ENCODE data around the gene MDGA2. TPM values are rescaled to one million over a fixed set of nuclear protein-coding genes. Genes with fewer than 3 reads are reported as not detected.

MDGA2 gene
- total RNA-seq, 2 experiments from 2014 or later, result not detected

DNA sequence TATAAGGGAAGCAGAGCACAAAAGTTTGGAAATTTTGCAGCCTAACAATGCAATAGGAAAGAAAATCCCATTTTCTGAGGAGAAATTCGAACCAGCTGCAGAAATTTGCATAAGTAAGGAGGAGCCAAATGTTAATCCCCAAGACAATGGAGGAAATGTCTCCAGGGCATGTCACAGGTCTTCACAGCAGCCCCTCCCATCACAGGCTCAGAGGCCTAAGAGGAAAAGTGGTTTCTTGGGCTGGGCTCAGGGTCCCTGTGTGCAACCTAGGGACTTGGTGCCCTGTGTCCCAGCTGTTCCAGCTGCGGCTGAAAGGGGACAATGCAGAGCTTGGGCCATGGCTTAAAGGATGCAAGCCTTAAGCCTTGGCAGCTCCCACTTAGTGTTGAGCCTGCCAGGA, 190.0 kb downstream of the MDGA2 start:
- no peak overlapping the region for H3K27ac Mint-ChIP-seq
- no peaks in the 10 kb centered on the region for H3K4me1 Mint-ChIP-seq
- no peaks in the 10 kb centered on the region for H3K27me3 Mint-ChIP-seq
- H3K9me3 Mint-ChIP-seq, result no peaks in the 10 kb centered on the region
- no peak for DNase-seq
- H3K36me3 Mint-ChIP-seq, result no peaks in the 10 kb centered on the region
- no peak overlapping the region for H3K4me3 Mint-ChIP-seq

DNA sequence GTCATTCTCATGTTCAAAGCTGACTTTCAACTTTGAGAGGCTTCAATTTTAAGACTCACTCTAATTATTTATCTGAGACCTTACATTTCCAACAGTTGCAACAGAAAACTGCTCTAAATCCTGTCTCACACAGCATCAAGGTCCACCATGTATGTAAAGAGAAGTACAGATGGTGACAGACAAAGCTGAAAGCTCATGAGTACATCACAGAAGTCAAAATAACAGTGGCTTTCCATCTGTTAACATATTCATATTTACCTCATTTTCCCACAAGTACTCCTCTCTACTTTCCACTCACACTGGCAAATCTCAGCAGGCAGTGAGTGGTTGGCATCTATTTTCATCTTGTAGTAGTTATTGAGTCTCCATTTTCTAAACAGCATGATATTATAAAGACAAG, 192.0 kb downstream of the MDGA2 start:
- Mint-ChIP-seq H3K4me1 (no peaks in the 10 kb centered on the region), H3K36me3 (no peaks in the 10 kb centered on the region), H3K4me3 (no peak overlapping the region), H3K27me3 (no peaks in the 10 kb centered on the region), H3K9me3 (no peaks in the 10 kb centered on the region), H3K27ac (no peak overlapping the region)
- DNase-seq, result no peak

DNA sequence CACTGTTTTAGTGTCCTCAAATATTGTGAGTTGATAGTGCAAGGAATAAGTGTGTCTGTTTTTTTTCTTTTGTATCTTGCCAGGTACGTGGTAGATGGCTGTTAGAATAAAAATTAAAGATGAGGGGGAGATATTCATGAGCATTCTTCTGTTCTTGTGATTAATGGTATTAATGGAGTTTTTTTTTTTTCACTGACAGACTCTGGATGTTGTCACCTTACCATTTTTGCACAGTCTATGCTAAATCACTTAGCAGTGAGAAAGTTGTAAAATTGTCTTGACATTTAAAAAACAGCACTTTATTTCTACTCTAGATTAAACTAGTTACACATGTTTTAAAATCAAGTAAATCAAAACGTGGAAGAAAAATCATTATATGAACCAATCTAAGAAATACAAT, 204.3 kb downstream of the MDGA2 start:
- Mint-ChIP-seq H3K4me1 (no peaks in the 10 kb centered on the region), H3K9me3 (peaks cover 11% of the 10 kb centered on the region), H3K27me3 (no peaks in the 10 kb centered on the region), H3K27ac (no peak overlapping the region), H3K4me3 (no peak overlapping the region), H3K36me3 (no peaks in the 10 kb centered on the region)
- no peak for DNase-seq

DNA sequence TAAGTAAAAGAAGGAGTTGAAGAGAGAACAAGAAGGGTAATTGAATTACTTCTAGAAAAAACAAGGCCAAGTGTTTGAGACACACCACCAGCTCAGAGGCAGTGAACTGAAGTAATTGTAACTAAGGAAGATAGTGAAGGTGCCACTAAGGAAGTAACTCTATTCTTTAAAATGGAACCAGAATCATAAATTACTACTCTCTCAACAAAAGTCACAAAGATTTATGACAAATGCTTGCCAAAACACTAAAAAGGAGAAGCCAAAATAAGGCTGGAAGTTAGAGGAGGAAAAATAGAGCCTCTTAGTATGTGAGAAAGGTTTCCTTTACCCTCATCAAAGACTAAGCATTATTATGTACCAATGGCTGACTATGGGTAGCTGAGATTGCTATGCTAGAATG, 208.5 kb downstream of the MDGA2 start:
- Mint-ChIP-seq H3K36me3 (no peaks in the 10 kb centered on the region), H3K27ac (no peak overlapping the region), H3K9me3 (peaks cover 6% of the 10 kb centered on the region), H3K27me3 (no peaks in the 10 kb centered on the region), H3K4me3 (no peak overlapping the region), H3K4me1 (no peaks in the 10 kb centered on the region)
- DNase-seq, result no peak

DNA sequence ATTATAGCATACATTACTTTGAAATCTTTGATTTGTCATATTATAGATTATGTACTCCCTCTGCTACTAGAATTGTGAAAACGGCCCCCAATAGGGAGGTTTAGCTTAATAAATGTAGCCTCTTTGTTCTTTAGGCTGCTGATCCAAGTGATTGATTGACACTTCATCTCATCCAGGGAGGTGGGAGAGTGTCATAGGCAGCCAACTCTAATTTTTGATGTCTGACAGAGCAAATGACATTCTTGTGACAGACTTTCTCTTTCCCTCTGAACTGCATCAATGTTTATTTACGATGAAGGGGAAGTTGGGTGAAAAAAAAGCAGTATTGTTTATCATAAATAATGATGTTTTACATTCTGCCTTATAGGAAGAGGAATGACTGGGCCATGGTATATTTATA, 221.4 kb downstream of the MDGA2 start:
- no peaks in the 10 kb centered on the region for H3K27me3 Mint-ChIP-seq
- no peak overlapping the region for H3K27ac Mint-ChIP-seq
- H3K36me3 Mint-ChIP-seq, result no peaks in the 10 kb centered on the region
- H3K4me3 Mint-ChIP-seq, result no peak overlapping the region
- H3K4me1 Mint-ChIP-seq, result no peaks in the 10 kb centered on the region
- no peaks in the 10 kb centered on the region for H3K9me3 Mint-ChIP-seq
- no peak for DNase-seq

DNA sequence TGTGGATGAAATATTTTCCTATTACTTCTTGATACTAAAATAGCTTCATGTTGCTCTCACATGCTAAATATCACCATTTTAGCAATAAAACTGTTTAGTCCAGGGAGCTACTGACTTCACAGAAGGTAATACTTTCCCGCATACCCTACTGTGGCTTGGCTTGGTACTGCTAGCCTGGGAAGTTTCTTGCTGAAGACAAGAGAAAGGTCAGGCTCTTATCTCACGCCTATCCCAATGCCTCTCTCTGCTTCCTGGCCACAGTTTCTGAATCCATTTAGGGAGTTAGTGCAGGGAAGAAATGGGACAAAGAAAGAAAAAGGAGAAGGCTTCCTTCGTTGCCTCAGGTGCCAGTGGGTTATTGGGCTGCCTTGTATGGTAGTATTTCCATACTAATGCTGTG, 228.3 kb downstream of the MDGA2 start:
- no peaks in the 10 kb centered on the region for H3K27me3 Mint-ChIP-seq
- DNase-seq, result no peak
- H3K36me3 Mint-ChIP-seq, result no peaks in the 10 kb centered on the region
- H3K27ac Mint-ChIP-seq, result no peak overlapping the region
- no peak overlapping the region for H3K4me3 Mint-ChIP-seq
- no peaks in the 10 kb centered on the region for H3K4me1 Mint-ChIP-seq
- H3K9me3 Mint-ChIP-seq, result no peaks in the 10 kb centered on the region

DNA sequence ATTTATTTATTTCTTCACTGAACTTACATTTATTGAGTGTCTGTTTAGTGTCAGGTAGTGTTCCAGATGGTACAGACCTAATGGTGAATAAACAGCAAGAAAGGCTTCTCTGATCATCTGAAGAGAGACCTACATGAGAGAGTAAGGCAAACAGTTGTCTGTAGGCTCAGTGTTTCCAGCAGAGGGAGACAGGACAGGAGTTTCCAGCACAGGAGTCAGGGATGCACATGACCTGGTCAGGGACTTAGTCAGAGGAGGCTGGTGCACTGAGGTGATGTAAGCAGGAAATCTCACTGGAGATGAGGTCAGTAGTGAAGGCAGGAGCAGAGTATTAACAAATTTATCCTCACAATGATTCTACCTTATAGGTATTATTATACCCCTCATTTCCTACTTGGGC, 233.2 kb downstream of the MDGA2 start:
- Mint-ChIP-seq H3K27me3 (no peaks in the 10 kb centered on the region), H3K9me3 (no peaks in the 10 kb centered on the region), H3K36me3 (no peaks in the 10 kb centered on the region), H3K4me3 (no peak overlapping the region), H3K4me1 (no peaks in the 10 kb centered on the region), H3K27ac (no peak overlapping the region)
- no peak for DNase-seq

DNA sequence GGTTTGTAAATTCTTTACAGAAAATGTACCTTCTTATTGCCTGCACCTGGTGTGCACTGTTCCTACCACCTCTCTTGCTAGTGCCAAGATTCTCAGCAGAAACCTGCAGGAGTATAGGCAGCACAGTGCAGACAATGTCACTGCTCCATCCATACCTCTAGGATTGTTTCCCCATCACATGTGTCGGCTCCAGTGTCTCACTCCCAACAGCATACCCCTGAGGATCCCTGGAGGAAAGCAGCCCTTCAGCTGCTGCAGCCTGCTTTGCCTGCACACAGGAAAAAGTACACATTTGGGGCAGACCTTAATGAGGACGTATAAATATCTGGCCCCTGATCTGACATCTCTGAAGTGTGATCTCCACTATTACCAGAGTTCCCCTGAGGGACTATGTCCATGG, 235.5 kb downstream of the MDGA2 start:
- no peak overlapping the region for H3K4me3 Mint-ChIP-seq
- no peak for DNase-seq
- no peaks in the 10 kb centered on the region for H3K27me3 Mint-ChIP-seq
- H3K9me3 Mint-ChIP-seq, result no peaks in the 10 kb centered on the region
- H3K4me1 Mint-ChIP-seq, result no peaks in the 10 kb centered on the region
- no peaks in the 10 kb centered on the region for H3K36me3 Mint-ChIP-seq
- H3K27ac Mint-ChIP-seq, result no peak overlapping the region

DNA sequence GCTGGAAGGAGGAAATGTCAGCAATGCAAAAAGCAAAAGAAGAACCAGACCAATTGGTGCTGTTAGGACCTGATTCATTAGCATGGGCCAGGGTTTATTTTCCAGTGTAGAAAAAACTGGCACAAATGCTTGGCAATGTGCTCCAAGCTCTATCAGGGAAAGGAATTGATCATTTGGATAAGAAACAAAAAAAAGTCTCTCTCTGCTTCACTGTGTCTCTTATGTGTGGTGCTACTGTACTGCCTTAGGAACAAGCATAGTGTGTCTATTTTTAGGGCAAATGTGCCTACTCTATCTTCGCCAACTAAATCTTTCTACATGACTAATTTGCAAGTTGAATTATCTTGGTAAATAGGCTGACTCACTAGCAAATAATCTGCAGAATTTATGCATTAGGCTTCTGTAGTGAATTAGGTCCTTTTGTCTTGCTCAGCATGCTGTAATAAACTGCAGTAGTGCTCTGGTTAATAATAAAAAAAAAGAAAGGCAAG, 236.7 kb downstream of the MDGA2 start:
- DNase-seq, result no peak
- Mint-ChIP-seq H3K27me3 (no peaks in the 10 kb centered on the region), H3K36me3 (no peaks in the 10 kb centered on the region), H3K4me3 (no peak overlapping the region), H3K9me3 (no peaks in the 10 kb centered on the region), H3K27ac (no peak overlapping the region), H3K4me1 (no peaks in the 10 kb centered on the region)

DNA sequence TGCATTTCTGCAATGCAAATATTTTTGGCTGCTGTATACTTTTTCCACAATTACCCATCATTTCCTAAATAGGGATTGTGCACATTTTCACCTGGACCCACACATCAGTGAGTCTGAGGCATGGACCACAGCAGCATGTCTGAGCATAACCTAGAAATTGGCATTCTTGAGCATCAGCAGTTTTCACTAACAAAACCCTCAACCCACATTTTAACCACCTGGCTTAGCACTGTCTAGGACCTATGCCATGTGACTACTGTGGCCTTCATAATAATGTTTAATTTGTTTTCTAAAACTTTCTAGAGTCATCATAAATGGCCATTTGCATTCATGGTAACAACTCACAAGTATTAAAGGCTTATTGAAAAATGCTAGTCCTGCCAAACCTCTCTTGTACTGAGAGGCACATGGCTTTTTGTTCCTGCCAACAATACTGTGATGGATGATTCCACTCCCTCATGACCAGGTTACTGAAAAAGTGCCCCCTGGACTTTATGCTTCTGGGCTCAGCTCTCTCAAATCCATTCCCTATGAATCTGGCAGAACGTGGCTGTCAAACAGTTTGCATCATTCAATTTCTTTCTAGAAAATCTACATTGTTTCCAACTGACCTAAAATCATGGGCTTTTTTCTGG, 240.0 kb downstream of the MDGA2 start:
- no peaks in the 10 kb centered on the region for H3K27me3 Mint-ChIP-seq

DNA sequence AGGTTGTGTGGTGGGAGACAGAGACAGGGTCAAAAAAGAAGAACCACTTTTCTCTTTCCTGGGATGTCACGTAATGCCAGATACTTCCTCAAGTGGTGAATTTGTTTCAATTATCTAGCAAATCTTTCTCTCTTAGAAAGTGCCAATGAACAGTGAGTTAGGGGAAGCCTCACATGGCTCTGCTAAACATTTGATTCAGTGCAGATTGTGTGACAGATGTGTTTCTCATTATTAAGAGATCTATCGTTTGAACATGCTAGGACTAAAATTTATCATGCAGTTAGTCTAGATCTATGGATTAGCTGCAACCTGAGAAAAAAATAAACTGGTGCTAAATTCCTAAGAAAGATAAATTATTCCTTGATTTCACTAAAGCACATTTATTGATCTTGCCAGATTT, 247.8 kb downstream of the MDGA2 start:
- H3K27ac Mint-ChIP-seq, result no peak overlapping the region
- H3K4me1 Mint-ChIP-seq, result no peaks in the 10 kb centered on the region
- H3K36me3 Mint-ChIP-seq, result no peaks in the 10 kb centered on the region
- no peaks in the 10 kb centered on the region for H3K27me3 Mint-ChIP-seq
- no peak overlapping the region for H3K4me3 Mint-ChIP-seq
- DNase-seq, result no peak
- peaks cover 3% of the 10 kb centered on the region for H3K9me3 Mint-ChIP-seq

More for the DNA sequence above, 240.0 kb downstream of the MDGA2 start:
- no peak for DNase-seq
- Mint-ChIP-seq H3K9me3 (peaks cover 2% of the 10 kb centered on the region), H3K36me3 (no peaks in the 10 kb centered on the region), H3K4me1 (no peaks in the 10 kb centered on the region), H3K4me3 (no peak overlapping the region), H3K27ac (no peak overlapping the region)

DNA sequence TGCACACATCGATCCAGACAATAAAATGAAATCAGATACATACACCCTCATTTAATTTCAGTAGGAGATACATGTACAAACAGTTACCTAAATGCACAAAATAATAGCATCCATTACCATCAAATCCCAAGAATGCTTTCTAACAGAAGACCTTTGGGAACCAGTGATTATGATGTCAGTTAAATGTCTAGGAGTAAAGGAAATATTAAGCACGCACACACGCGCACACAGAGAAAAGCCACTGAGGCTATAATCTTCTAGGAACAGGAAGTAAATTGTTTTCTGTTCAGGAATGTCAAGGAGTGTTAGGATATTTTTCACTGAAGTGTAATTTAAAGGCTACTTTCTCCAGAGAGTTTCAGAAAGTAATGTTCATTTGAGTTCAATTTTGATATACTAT, 250.1 kb downstream of the MDGA2 start:
- Mint-ChIP-seq H3K27me3 (no peaks in the 10 kb centered on the region), H3K9me3 (peaks cover 4% of the 10 kb centered on the region)

DNA sequence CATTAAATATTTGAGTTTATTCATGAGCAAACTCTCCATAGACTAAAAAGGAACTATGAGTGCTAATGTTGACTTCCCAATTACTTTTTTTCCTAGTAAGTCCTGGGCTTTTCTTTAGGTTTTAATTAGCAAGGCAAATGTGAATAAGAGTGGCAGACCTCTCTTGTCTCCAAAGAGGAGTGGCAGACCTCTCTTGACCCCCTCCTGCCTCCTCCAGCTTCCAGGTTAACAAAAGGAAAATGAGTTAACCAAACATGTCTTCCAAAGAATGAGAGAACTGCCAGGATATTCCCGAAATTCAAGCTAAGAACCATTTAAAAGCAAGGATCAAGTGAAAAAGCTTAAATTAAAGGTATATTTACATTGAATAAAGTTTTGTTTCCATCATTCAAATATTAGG, 253.2 kb downstream of the MDGA2 start:
- Mint-ChIP-seq H3K36me3 (no peaks in the 10 kb centered on the region), H3K4me1 (no peaks in the 10 kb centered on the region), H3K27ac (no peak overlapping the region), H3K4me3 (no peak overlapping the region), H3K27me3 (no peaks in the 10 kb centered on the region), H3K9me3 (peaks cover 4% of the 10 kb centered on the region)
- no peak for DNase-seq

More for the DNA sequence above, 250.1 kb downstream of the MDGA2 start:
- Mint-ChIP-seq H3K4me1 (no peaks in the 10 kb centered on the region), H3K4me3 (no peak overlapping the region), H3K27ac (no peak overlapping the region), H3K36me3 (no peaks in the 10 kb centered on the region)
- DNase-seq, result no peak

DNA sequence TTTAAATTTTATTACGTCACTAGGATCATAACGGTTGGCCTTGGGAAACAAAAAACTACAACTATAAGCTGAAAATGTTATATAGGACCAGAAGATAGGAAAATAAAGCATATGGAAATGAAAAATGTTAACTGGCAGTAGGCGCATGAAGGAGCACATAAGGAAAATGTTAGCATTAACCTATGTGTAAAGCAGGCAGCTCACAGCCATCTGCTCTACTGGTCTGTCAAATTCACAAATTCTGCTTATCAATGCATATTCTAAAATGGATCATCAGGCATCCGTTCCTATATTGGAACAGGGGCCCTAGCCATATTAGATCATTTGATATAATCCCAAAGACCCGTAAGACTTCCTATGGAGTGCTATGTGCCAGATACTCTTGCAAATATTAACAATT, 263.9 kb downstream of the MDGA2 start:
- Mint-ChIP-seq H3K4me1 (no peaks in the 10 kb centered on the region), H3K27me3 (no peaks in the 10 kb centered on the region), H3K36me3 (no peaks in the 10 kb centered on the region), H3K9me3 (peaks cover 4% of the 10 kb centered on the region), H3K27ac (no peak overlapping the region), H3K4me3 (no peak overlapping the region)
- no peak for DNase-seq

DNA sequence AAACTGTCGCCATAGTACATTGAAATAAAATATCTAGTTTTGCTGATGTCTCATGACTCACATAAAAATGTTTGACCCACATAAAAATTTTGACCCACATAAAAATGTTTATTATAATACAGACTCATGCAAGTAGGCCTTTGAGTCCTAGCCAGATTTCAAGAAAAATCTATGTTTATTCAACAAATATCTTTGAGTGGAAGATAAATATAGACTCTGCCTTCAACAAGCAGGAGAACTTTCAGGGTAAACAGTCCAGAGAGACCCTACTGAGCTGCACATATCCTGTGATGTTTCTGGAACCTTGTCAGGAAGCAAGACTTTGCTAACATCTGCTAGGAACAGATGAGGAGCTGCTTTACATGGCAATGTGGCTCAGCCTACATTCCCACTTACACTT, 283.1 kb downstream of the MDGA2 start:
- DNase-seq, result no peak
- peaks cover 2% of the 10 kb centered on the region for H3K9me3 Mint-ChIP-seq
- H3K27ac Mint-ChIP-seq, result no peak overlapping the region
- H3K36me3 Mint-ChIP-seq, result no peaks in the 10 kb centered on the region
- no peak overlapping the region for H3K4me3 Mint-ChIP-seq
- H3K27me3 Mint-ChIP-seq, result no peaks in the 10 kb centered on the region
- H3K4me1 Mint-ChIP-seq, result no peaks in the 10 kb centered on the region

DNA sequence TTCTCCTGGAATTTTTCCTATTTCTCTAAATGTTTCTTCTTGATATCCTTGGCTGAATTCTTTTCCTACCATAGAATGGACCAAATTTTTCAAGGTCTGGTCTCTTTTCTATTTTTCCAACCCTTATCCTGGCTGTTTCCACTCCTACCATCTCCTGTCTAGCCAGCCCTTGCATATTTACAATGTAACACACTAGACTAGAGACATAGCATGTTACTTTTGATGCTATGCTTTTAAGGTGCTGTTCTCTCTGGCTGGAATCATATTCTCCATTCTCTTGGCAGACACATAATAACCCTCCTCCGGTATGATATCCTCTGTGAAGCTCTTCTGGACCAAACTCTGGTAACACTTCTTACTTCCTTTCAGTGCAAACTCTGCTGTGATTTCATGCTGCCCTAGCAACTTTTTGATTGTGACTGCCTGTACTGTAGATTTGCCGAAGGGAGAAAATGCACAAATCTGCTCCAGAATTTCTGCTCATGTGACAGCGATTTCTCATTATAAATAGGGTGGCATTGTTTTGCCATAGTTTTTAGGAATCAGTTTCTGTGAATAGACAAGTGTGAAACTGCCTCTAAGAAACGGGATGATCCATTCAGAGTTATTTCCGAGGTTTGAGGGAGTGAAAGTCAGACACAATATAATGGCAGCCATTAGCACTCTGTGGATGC, 284.4 kb downstream of the MDGA2 start:
- Mint-ChIP-seq H3K36me3 (no peaks in the 10 kb centered on the region), H3K27ac (no peak overlapping the region), H3K4me3 (no peak overlapping the region), H3K9me3 (no peaks in the 10 kb centered on the region), H3K4me1 (no peaks in the 10 kb centered on the region), H3K27me3 (no peaks in the 10 kb centered on the region)
- no peak for DNase-seq
